GM23248 (cell line): ENCODE measurements around the gene SHISAL2A.

Experiments
- EZH2 ChIP-seq: fragments of 200-600 bp; sonication (generic); IDR thresholded peaks from 2 replicates; pipeline ENCODE4 v1.6.1; 2018; ENCODE audit warnings: antibody characterized with exemption, mild to moderate bottlenecking; ENCODE audit not compliant: insufficient read depth, poor library complexity, severe bottlenecking
- EZH2phosphoT487 ChIP-seq: fragments of 200-600 bp; sonication (generic); IDR thresholded peaks from 2 replicates; pipeline ENCODE4 v1.6.1; 2018; ENCODE audit warnings: antibody characterized with exemption, moderate library complexity, mild to moderate bottlenecking, low read depth; ENCODE audit not compliant: insufficient read depth

DNA sequence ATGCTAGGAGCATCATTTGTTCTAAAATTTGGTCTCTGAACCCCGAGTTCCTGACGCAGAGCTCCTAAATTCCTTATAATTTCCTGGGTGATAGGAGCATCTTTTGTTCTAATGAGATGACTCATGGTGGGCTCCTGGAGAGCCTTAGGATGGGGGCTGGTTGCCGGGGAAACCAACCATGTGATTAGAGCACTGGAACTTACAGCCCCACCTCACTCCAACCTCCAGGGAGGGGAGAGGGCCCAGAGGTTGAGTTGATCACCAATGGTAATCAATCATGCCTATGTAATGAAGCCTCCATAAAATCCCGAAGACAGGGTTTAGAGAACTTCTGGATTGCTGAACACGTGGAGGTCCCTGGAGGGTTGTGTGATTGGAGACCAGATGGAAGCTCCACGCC is 7.7 kb downstream of the SHISAL2A start:
- no peak for TF ChIP-seq EZH2
- TF ChIP-seq EZH2phosphoT487 = no peak
